IMR-90 (cell line): ENCODE data around the gene DDX31. TPM values are rescaled to one million over a fixed set of nuclear protein-coding genes. Genes with fewer than 3 reads are reported as not detected.

Experiments used
- ATAC-seq: fragments of 200-7000 bp; cut with Tn5 transposase; 2 replicates; pipeline ENCODE4 v1.9.1; 2020; ENCODE audit warnings: low read depth, mild to moderate bottlenecking, moderate library complexity
- BruUV-seq: library from RNA; stranded (reverse); fragments of 400-500 nt; replicated peaks from 2 replicates; lab custom pipeline; 2021; lab: Mats Ljungman, UMichigan
- CTCF ChIA-PET: fragments of 300-600 bp; formaldehyde crosslinking; extraction: SDS; loops from one replicate; lab custom pipeline; 2021; ENCODE audit warnings: antibody characterized with exemption; lab: Yijun Ruan, JAX
- POLR2A ChIA-PET: fragments of 300-600 bp; sonication (Branson Sonifier 250); formaldehyde crosslinking; loops from one replicate; lab custom pipeline; 2022; ENCODE audit warnings: antibody characterized with exemption; ENCODE audit not compliant: unreplicated experiment; lab: Charles Lee
- DNase-seq: peaks from one replicate; pipeline ENCODE4 v3.0.0; 2013
- H2AFZ ChIP-seq: replicated peaks from 2 replicates; pipeline ENCODE3; 2013; ENCODE audit warnings: low read length, mild to moderate bottlenecking; ENCODE audit not compliant: poor library complexity
- H2AK5ac ChIP-seq: 2 replicates; pipeline ENCODE4 v1.6.1; 2013; ENCODE audit warnings: low read depth, low read length, inconsistent platforms
- H2AK9ac ChIP-seq: replicated peaks from 2 replicates; pipeline ENCODE3; 2013; ENCODE audit warnings: mild to moderate bottlenecking, low read depth, low read length, moderate library complexity; ENCODE audit not compliant: poor library complexity
- H2BK120ac ChIP-seq: 2 replicates; pipeline ENCODE4 v1.6.1; 2013; ENCODE audit warnings: low read depth, low read length, inconsistent platforms
- H2BK15ac ChIP-seq: 3 replicates; pipeline ENCODE4 v1.6.1; 2013; ENCODE audit warnings: low read depth, low read length, inconsistent platforms
- H2BK20ac ChIP-seq: 2 replicates; pipeline ENCODE4 v1.6.1; 2013; ENCODE audit warnings: low read depth, mild to moderate bottlenecking, inconsistent platforms, low read length, moderate library complexity
- H2BK5ac ChIP-seq: 2 replicates; pipeline ENCODE4 v1.6.1; 2013; ENCODE audit warnings: mild to moderate bottlenecking, low read depth, low read length, inconsistent platforms; ENCODE audit not compliant: poor library complexity, severe bottlenecking
- H3K14ac ChIP-seq: replicated peaks from 2 replicates; pipeline ENCODE4 v1.6.1; 2013; ENCODE audit warnings: low read depth, low read length, inconsistent platforms
- H3K18ac ChIP-seq: 2 replicates; pipeline ENCODE4 v1.6.1; 2013; ENCODE audit warnings: low read depth, low read length, control low read depth
- H3K23ac ChIP-seq: 2 replicates; pipeline ENCODE4 v1.6.1; 2013; ENCODE audit warnings: low read depth, low read length, inconsistent platforms
- H3K27ac ChIP-seq: 2 replicates; pipeline ENCODE4 v1.5.1; 2013; ENCODE audit warnings: mild to moderate bottlenecking, control low read depth, low read length; ENCODE audit not compliant: insufficient read depth
- H3K27me3 ChIP-seq: 2 replicates; pipeline ENCODE4 v1.6.1; 2013; ENCODE audit warnings: low read length; ENCODE audit not compliant: control insufficient read depth, insufficient read depth
- H3K36me3 ChIP-seq: 2 replicates; pipeline ENCODE4 v1.6.1; 2013; ENCODE audit warnings: low read length, mixed read lengths; ENCODE audit not compliant: control insufficient read depth, insufficient read depth
- H3K4ac ChIP-seq: 2 replicates; pipeline ENCODE4 v1.6.1; 2013; ENCODE audit warnings: low read depth, low read length, inconsistent platforms
- H3K4me1 ChIP-seq: 2 replicates; pipeline ENCODE4 v1.6.1; 2013; ENCODE audit warnings: low read length, mixed read lengths; ENCODE audit not compliant: control insufficient read depth, insufficient read depth
- H3K4me2 ChIP-seq: 2 replicates; pipeline ENCODE4 v1.6.1; 2013; ENCODE audit warnings: low read depth, mild to moderate bottlenecking, control low read depth, low read length, moderate library complexity
- H3K4me3 ChIP-seq: 2 replicates; pipeline ENCODE4 v1.5.1; 2013; ENCODE audit warnings: low read depth, mild to moderate bottlenecking, control low read depth, low read length, moderate library complexity; ENCODE audit not compliant: insufficient read depth
- H3K56ac ChIP-seq: 2 replicates; pipeline ENCODE4 v1.6.1; 2013; ENCODE audit warnings: low read length, inconsistent platforms; ENCODE audit not compliant: insufficient read depth; ENCODE audit errors: extremely low read depth
- H3K79me1 ChIP-seq, 2 experiments: 2 replicates each; pipeline ENCODE4 v1.6.1; 2013; ENCODE audit warnings: low read length in 2 of 2, inconsistent platforms in 1 of 2, low read depth in 1 of 2
- H3K9ac ChIP-seq: 2 replicates; pipeline ENCODE4 v1.6.1; 2013; ENCODE audit warnings: low read depth, low read length, control low read depth
- H3K9me1 ChIP-seq: 2 replicates; pipeline ENCODE4 v1.6.1; 2013; ENCODE audit warnings: low read length, inconsistent platforms; ENCODE audit not compliant: insufficient read depth
- H3K9me3 ChIP-seq: 2 replicates; pipeline ENCODE4 v1.6.1; 2013; ENCODE audit warnings: low read length; ENCODE audit not compliant: control insufficient read depth, insufficient read depth
- H4K20me1 ChIP-seq: 2 replicates; pipeline ENCODE4 v1.6.1; 2013; ENCODE audit warnings: low read length, inconsistent platforms; ENCODE audit not compliant: insufficient read depth
- H4K5ac ChIP-seq: 2 replicates; pipeline ENCODE4 v1.6.1; 2013; ENCODE audit warnings: mild to moderate bottlenecking, low read depth, low read length, control low read depth
- H4K8ac ChIP-seq, 2 experiments: 2 replicates each; pipeline ENCODE4 v1.6.1; 2013; ENCODE audit warnings: low read depth in 2 of 2, low read length in 2 of 2, control low read depth in 1 of 2, inconsistent platforms in 1 of 2
- H4K91ac ChIP-seq: 2 replicates; pipeline ENCODE4 v1.6.1; 2013; ENCODE audit warnings: low read depth, low read length, inconsistent platforms; ENCODE audit not compliant: insufficient read depth
- ELK1 ChIP-seq: fragments of 150-350 bp; IDR thresholded peaks from 2 replicates; pipeline ENCODE4 v1.6.1; 2016; ENCODE audit warnings: low read depth, mild to moderate bottlenecking, low read length, moderate library complexity, borderline replicate concordance
- POLR2A ChIP-seq: IDR thresholded peaks from 2 replicates; pipeline ENCODE4 v1.6.1; 2012; ENCODE audit warnings: mild to moderate bottlenecking, low read depth, low read length
- RFX5 ChIP-seq: IDR thresholded peaks from 2 replicates; pipeline ENCODE4 v1.8.0; 2012; ENCODE audit warnings: low read depth, mild to moderate bottlenecking, low read length, moderate library complexity
- WGBS, 2 experiments: methylation state at CpG; one replicate each; pipeline versions ENCODE4 v1.1.5 to v1.1.7; 2013; ENCODE audit warnings: missing lambda C conversion rate in 2 of 2; ENCODE audit not compliant: insufficient read length in 1 of 2; ENCODE audit errors: extremely low coverage in 2 of 2; 5-methylcytosine and 5-hydroxymethylcytosine counted together
- dilution Hi-C: fragments of 300-500 bp; cut with HindIII; formaldehyde crosslinking; loops from one replicate; pipeline ENCODE4 v1.14.3; 2018; ENCODE audit warnings: low sequenced_read_pairs; ENCODE audit not compliant: unreplicated experiment
- in situ Hi-C: fragments of 300-500 bp; cut with MboI; formaldehyde crosslinking; loops from 3 replicates; pipeline ENCODE4 v1.14.3; 2019; ENCODE audit warnings: low sequenced_read_pairs, inconsistent platforms, mixed read lengths
- intact Hi-C: fragments of 100-400 bp; cut with micrococcal nuclease; formaldehyde crosslinking; loops from 2 replicates; pipeline ENCODE4 v1.10.0; 2022
- polyA plus RNA-seq, 3 experiments: library from polyadenylated mRNA; depleted of rRNA; stranded (reverse); fragments of >200 nt; gene quantifications; 2 replicates each; pipeline ENCODE4 v1.2.3, GENCODE V29; 2012; ENCODE audit warnings: low replicate concordance in 1 of 3
- total RNA-seq: library from RNA; depleted of rRNA; stranded (reverse); fragments of >200 nt; gene quantifications from 2 replicates; pipeline ENCODE4 v1.2.3, GENCODE V29; 2012

Gene DDX31
- total and polyA plus RNA-seq, 2 of the 4 experiments (the other 2 are of a cell fraction), result 10.7 to 14.0 TPM

DNA sequence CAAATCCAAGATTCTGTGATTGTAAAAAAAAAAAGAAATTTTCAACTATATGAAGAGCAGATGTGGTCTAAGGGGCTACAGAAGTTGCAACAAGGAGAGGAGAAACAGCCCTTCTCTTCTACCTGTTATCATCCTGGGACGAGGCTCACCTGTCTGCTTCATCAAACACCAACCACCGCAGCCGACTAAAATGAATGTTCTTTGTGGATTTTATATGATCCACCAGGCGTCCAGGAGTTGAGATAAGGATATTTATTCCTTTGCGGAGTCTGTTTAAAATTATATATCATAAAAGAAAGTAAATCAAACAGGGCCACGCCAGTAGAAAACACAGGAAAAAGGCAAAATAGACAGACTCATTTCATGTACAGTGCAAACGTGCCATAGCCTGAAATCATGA is 21.5 kb downstream of the DDX31 start:
- BruUV-seq, result no TSS peak
- CTCF ChIA-PET, result no interaction called here

More for the DNA sequence above, 21.5 kb downstream of the DDX31 start:
- Histone ChIP-seq H3K4me3 (no peak overlapping the region), H2AFZ (no peak overlapping the region), H3K27me3 (no peaks in the 10 kb centered on the region), H3K9me3 (no peaks in the 10 kb centered on the region), H3K36me3 (peaks cover 39% of the 10 kb centered on the region), H2BK15ac (0 out of 3 replicates have a peak overlapping the region, but pooled peaks have one; percentile 16), H3K18ac (no peak overlapping the region), H3K56ac (no peak overlapping the region), H3K14ac (peak overlapping the region; percentile 45; the same call in 1 of the 2 replicates), H4K20me1 (peaks cover 8% of the 10 kb centered on the region; the same call in 1 of the 2 replicates), H3K4me1 (peaks cover 10% of the 10 kb centered on the region), H2BK20ac (peak overlapping the region; percentile 86; the same call in 1 of the 2 replicates), H2AK5ac (0 out of 2 replicates have a peak overlapping the region, but pooled peaks have one; percentile 66), H4K8ac (no peak overlapping the region), H3K4ac (no peak overlapping the region; the same call in none of the 2 replicates), H3K9ac (no peak overlapping the region), H3K4me2 (no peak overlapping the region), H2BK120ac (peak overlapping the region; percentile 89; the same call in 1 of the 2 replicates), H2BK5ac (no peak overlapping the region), H3K27ac (no peak overlapping the region), H4K5ac (no peak overlapping the region), H4K91ac (peak overlapping the region; percentile 46; the same call in 1 of the 2 replicates), H2AK9ac (no peak overlapping the region), H3K23ac (no peak overlapping the region), H3K79me1 (peaks cover 0 to 8% of the 10 kb centered on the region in 2 experiments; a peak in 3 of 4 replicates), H3K9me1 (peaks cover 12% of the 10 kb centered on the region)
- intact Hi-C loops, result no loop called here
- in situ Hi-C loops, result no loop called here
- POLR2A ChIA-PET, result no interaction called here
- ATAC-seq (no peak), DNase-seq (no peak)
- TF ChIP-seq ELK1, result no peak
- TF ChIP-seq POLR2A, result no peak
- TF ChIP-seq RFX5, result no peak
- no CpG with 5 or more reads among the region's 7 CpGs for WGBS, 2 experiments
- dilution Hi-C loops, result no loop called here
